ENCODE results near the gene ELOVL3. TPM values are rescaled to one million over a fixed set of nuclear protein-coding genes. Genes with fewer than 3 reads are reported as not detected.
A peak's percentile ranks its signal among the peaks of the same experiment; 100 is the strongest.
"Not testable (repeated sequence)": the region's sequence is repeated elsewhere in the genome, so short reads cannot be mapped to it uniquely, and the experiment has no call there.

Gene ELOVL3
- total RNA-seq, 4 donors from 2014 or later: 0.19 TPM; not detected in 3

GRCh38 chr10:102211615-102212299 lies 14.3 kb upstream of the ELOVL3 start:
- H3K27ac ChIP-seq (replicated peaks in 1 of 4): no peak overlapping the region
- H3K4me1 ChIP-seq: peaks cover 0 to 11% (median 10%) of the 10 kb centered on the region in 4 donors
- no peaks in the 10 kb centered on the region for H3K27me3 ChIP-seq
- H3K4me3 ChIP-seq: no peak overlapping the region
- no peak for DNase-seq (ENCODE audit: extremely low spot score)
- intact Hi-C loops (cut with DNase I): no loop called here
- no peaks in the 10 kb centered on the region for H3K9me3 ChIP-seq
- WGBS: 90% methylated on average over 3 of the region's 3 CpGs
- TF ChIP-seq POLR2A (IDR thresholded peaks at IDR 0.05; ENCODE audit: low read depth): no peak
- no peaks in the 10 kb centered on the region for H3K36me3 ChIP-seq

GRCh38 chr10:102213599-102213998 lies 12.5 kb upstream of the ELOVL3 start:
- intact Hi-C loops (cut with DNase I); DNase-seq (ENCODE audit: extremely low spot score); H3K27me3 ChIP-seq; H3K27ac ChIP-seq (replicated peaks in 1 of 4); H3K9me3 ChIP-seq; H3K4me1 ChIP-seq; H3K4me3 ChIP-seq; H3K36me3 ChIP-seq: not testable (repeated sequence)
- WGBS: 73% methylated on average over 4 of the region's 4 CpGs

- Histone ChIP-seq H3K27me3 (no peaks in the 10 kb centered on the region), H3K4me1 (no peaks in the 10 kb centered on the region), H3K36me3 (no peaks in the 10 kb centered on the region), H3K9me3 (no peaks in the 10 kb centered on the region), H3K27ac (replicated peaks in 1 of 4) (no peak overlapping the region), H3K4me3 (no peak overlapping the region)
- 89% methylated on average over 5 of the region's 5 CpGs for WGBS
- TF ChIP-seq EP300 (IDR thresholded peaks at IDR 0.05) (no peak), POLR2A (IDR thresholded peaks at IDR 0.05; ENCODE audit: low read depth) (no peak), CTCF (IDR thresholded peaks at IDR 0.05) (no peak), POLR2AphosphoS5 (IDR thresholded peaks at IDR 0.05) (no peak)
- no peak for DNase-seq (ENCODE audit: extremely low spot score)
- intact Hi-C loops (cut with DNase I): no loop called here
Observed at GRCh38 chr10:102219370-102219769, 6.7 kb upstream of the ELOVL3 start.

- DNase-seq (ENCODE audit: extremely low spot score): no peak
- intact Hi-C loops (cut with DNase I): no loop called here
- TF ChIP-seq POLR2A (IDR thresholded peaks at IDR 0.05; ENCODE audit: low read depth) (no peak), CTCF (IDR thresholded peaks at IDR 0.05) (no peak)
Observed at GRCh38 chr10:102220612-102221011, 5.5 kb upstream of the ELOVL3 start.

GRCh38 chr10:102222797-102223196 lies 3.3 kb upstream of the ELOVL3 start:
- DNase-seq (ENCODE audit: extremely low spot score): no peak
- TF ChIP-seq CTCF (IDR thresholded peaks at IDR 0.05) (no peak), POLR2A (IDR thresholded peaks at IDR 0.05; ENCODE audit: low read depth) (no peak), EP300 (IDR thresholded peaks at IDR 0.05) (no peak), POLR2AphosphoS5 (IDR thresholded peaks at IDR 0.05) (no peak)
- Histone ChIP-seq H3K9me3 (no peaks in the 10 kb centered on the region), H3K4me3 (no peak overlapping the region), H3K27me3 (peaks cover 0 to 5% (median 0%) of the 10 kb centered on the region in 4 donors), H3K4me1 (peaks cover 13 to 20% (median 17%) of the 10 kb centered on the region in 4 donors), H3K27ac (replicated peaks in 1 of 4) (no peak overlapping the region), H3K36me3 (no peaks in the 10 kb centered on the region)
- 77% methylated on average over 5 of the region's 5 CpGs for WGBS
- intact Hi-C loops (cut with DNase I): no loop called here

More at GRCh38 chr10:102220612-102221011, 5.5 kb upstream of the ELOVL3 start:
- no peak overlapping the region for H3K4me3 ChIP-seq
- H3K9me3 ChIP-seq: no peaks in the 10 kb centered on the region
- no peaks in the 10 kb centered on the region for H3K36me3 ChIP-seq
- no peak overlapping the region for H3K27ac ChIP-seq (replicated peaks in 1 of 4)
- H3K27me3 ChIP-seq: no peaks in the 10 kb centered on the region
- peaks cover 2 to 6% (median 3%) of the 10 kb centered on the region in 4 donors for H3K4me1 ChIP-seq

- Histone ChIP-seq H3K27ac (replicated peaks in 1 of 4) (peak overlapping the region in 3 of 4 donors; percentile 30 to 73 (median 53)), H3K36me3 (no peaks in the 10 kb centered on the region), H3K9me3 (no peaks in the 10 kb centered on the region), H3K4me1 (peaks cover 30 to 38% (median 36%) of the 10 kb centered on the region in 4 donors), H3K4me3 (peak overlapping the region; percentile 34 to 54 (median 41)), H3K27me3 (peaks cover 6 to 41% (median 14%) of the 10 kb centered on the region in 4 donors)
- TF ChIP-seq POLR2AphosphoS5 (IDR thresholded peaks at IDR 0.05) (no peak), POLR2A (IDR thresholded peaks at IDR 0.05; ENCODE audit: low read depth) (no peak), EP300 (IDR thresholded peaks at IDR 0.05) (no peak), CTCF (IDR thresholded peaks at IDR 0.05) (no peak)
- 44% methylated on average over 4 of the region's 8 CpGs for WGBS
- intact Hi-C loops (cut with DNase I): loop anchor here (5.0 kb wide), 1 partner anchor 59 kb away; no protein-coding TSS in a partner anchor
- no peak for DNase-seq (ENCODE audit: extremely low spot score)
Observed at GRCh38 chr10:102226542-102226870, 407 bp downstream of the ELOVL3 start.

Data from esophagus muscularis mucosa (tissue), 4 donors.